Keratinocyte (primary cell): ENCODE data around the gene OBSCN. TPM values are rescaled to one million over a fixed set of nuclear protein-coding genes. Genes with fewer than 3 reads are reported as not detected.

Experiments
- DNase-seq: peaks from one replicate; pipeline ENCODE4 v3.0.0-alpha.2; 2011; ENCODE audit warnings: low read depth, missing footprints, low spot score
- FAIRE-seq: peaks from 2 replicates; lab custom pipeline; 2011; peaks lifted over from hg19 to GRCh38; lab: Jason Lieb, UNC
- H2AFZ ChIP-seq: 2 replicates; pipeline ENCODE4 v1.6.0; 2012; ENCODE audit warnings: low read length, control low read depth, inconsistent platforms; ENCODE audit not compliant: control insufficient read depth
- H3K27ac ChIP-seq: 2 replicates; pipeline ENCODE4 v1.5.1; 2011; ENCODE audit warnings: low read length; ENCODE audit not compliant: control insufficient read depth, insufficient read depth
- H3K27me3 ChIP-seq: 3 replicates; pipeline ENCODE4 v1.6.0; 2011; ENCODE audit warnings: low read length; ENCODE audit not compliant: control insufficient read depth, insufficient read depth; ENCODE audit errors: extremely low read depth
- H3K36me3 ChIP-seq, 2 experiments: 2 replicates in 1 of 2; 3 replicates in 1 of 2; pipeline ENCODE4 v1.5.1; 2011; ENCODE audit warnings: low read length in 2 of 2, mild to moderate bottlenecking in 1 of 2; ENCODE audit not compliant: control insufficient read depth in 2 of 2, insufficient read depth in 2 of 2; ENCODE audit errors: extremely low read depth in 1 of 2
- H3K4me1 ChIP-seq: 3 replicates; pipeline ENCODE4 v1.5.1; 2011; ENCODE audit warnings: low read length; ENCODE audit not compliant: control insufficient read depth, insufficient read depth; ENCODE audit errors: extremely low read depth
- H3K4me2 ChIP-seq: 3 replicates; pipeline ENCODE4 v1.6.0; 2011; ENCODE audit warnings: low read depth, low read length; ENCODE audit not compliant: control insufficient read depth, insufficient read depth; ENCODE audit errors: extremely low read depth
- H3K4me3 ChIP-seq, 3 experiments: fragments of 200-600 bp in 1 of 3; sonication (generic) in 1 of 3; 2 replicates in 2 of 3; 3 replicates in 1 of 3; pipeline ENCODE4 v1.5.1; 2011 to 2016; ENCODE audit warnings: low read length in 3 of 3, mild to moderate bottlenecking in 3 of 3, control low read depth in 2 of 3, inconsistent platforms in 1 of 3, low read depth in 1 of 3, mixed read lengths in 1 of 3, mixed run types in 1 of 3, moderate library complexity in 1 of 3; ENCODE audit not compliant: control insufficient read depth in 2 of 3, insufficient read depth in 2 of 3; ENCODE audit errors: extremely low read depth in 1 of 3
- H3K79me2 ChIP-seq: 2 replicates; pipeline ENCODE4 v1.6.0; 2012; ENCODE audit warnings: low read length; ENCODE audit not compliant: control insufficient read depth, insufficient read depth
- H3K9ac ChIP-seq: 3 replicates; pipeline ENCODE4 v1.6.0; 2011; ENCODE audit warnings: low read length; ENCODE audit not compliant: control insufficient read depth, insufficient read depth; ENCODE audit errors: extremely low read depth
- H3K9me1 ChIP-seq: 3 replicates; pipeline ENCODE4 v1.6.0; 2011; ENCODE audit warnings: low read length; ENCODE audit not compliant: control insufficient read depth, insufficient read depth; ENCODE audit errors: extremely low read depth
- H3K9me3 ChIP-seq: 2 replicates; pipeline ENCODE4 v1.5.1; 2012; ENCODE audit warnings: low read depth, low read length; ENCODE audit not compliant: control insufficient read depth
- H4K20me1 ChIP-seq: 3 replicates; pipeline ENCODE4 v1.6.0; 2011; ENCODE audit warnings: low read length; ENCODE audit not compliant: control insufficient read depth, insufficient read depth; ENCODE audit errors: extremely low read depth
- CTCF ChIP-seq, 3 experiments: IDR thresholded peaks in 1 of 3; conservative IDR thresholded peaks in 1 of 3; optimal IDR thresholded peaks in 1 of 3; 2 replicates in 2 of 3; 3 replicates in 1 of 3; pipeline versions ENCODE3 to v1.5.1; 2011; ENCODE audit warnings: low read length in 3 of 3, mild to moderate bottlenecking in 3 of 3, moderate library complexity in 2 of 3, control low read depth in 1 of 3, inconsistent platforms in 1 of 3; ENCODE audit not compliant: insufficient read depth in 2 of 3; ENCODE audit errors: extremely low read depth in 1 of 3
- EZH2 ChIP-seq: IDR thresholded peaks from one replicate; pipeline ENCODE4 v1.6.1; 2012; ENCODE audit warnings: inconsistent platforms, mild to moderate bottlenecking, low read length, moderate library complexity
- dilution Hi-C: fragments of 300-500 bp; cut with MboI; formaldehyde crosslinking; loops from one replicate; pipeline ENCODE4 v1.7.0; 2020; ENCODE audit warnings: low sequenced_read_pairs; ENCODE audit not compliant: extremely low pct_ligation_motif_present
- polyA plus RNA-seq, 5 experiments: library from polyadenylated mRNA; depleted of rRNA in 3 of 5; stranded (reverse) in 3 of 5; stranded (forward) in 1 of 5; unstranded in 1 of 5; fragments of >200 nt; gene quantifications; 1 replicate in 1 of 5; 2 replicates in 3 of 5; 3 replicates in 1 of 5; pipeline versions ENCODE4 v1.2.1 to v1.2.3, GENCODE V29; 2011 to 2012; ENCODE audit warnings: missing spikeins in 2 of 5, low read depth in 1 of 5, low replicate concordance in 1 of 5

OBSCN gene
- polyA plus RNA-seq, 1 donor (not counting 4 experiments of a cell fraction or from before 2014, with no cell fraction given): 1.8 TPM

GRCh38 chr1:228261706-228262105, 53.9 kb downstream of the OBSCN start:
- Histone ChIP-seq H3K9me3 (no peaks in the 10 kb centered on the region), H3K4me3 (no peak overlapping the region), H3K9me1 (no peaks in the 10 kb centered on the region), H3K27me3 (no peaks in the 10 kb centered on the region), H3K9ac (no peak overlapping the region), H3K4me2 (no peak overlapping the region), H3K36me3 (no peaks in the 10 kb centered on the region), H4K20me1 (no peaks in the 10 kb centered on the region), H3K4me1 (no peaks in the 10 kb centered on the region), H3K27ac (no peak overlapping the region), H3K79me2 (no peaks in the 10 kb centered on the region), H2AFZ (no peak overlapping the region)
- dilution Hi-C loops: no loop called here
- no peak for FAIRE-seq
- TF ChIP-seq EZH2 (no peak), CTCF (optimal IDR thresholded peaks at IDR 0.05 in 1 of 3, IDR thresholded peaks at IDR 0.05 in 1 of 3, conservative IDR thresholded peaks at IDR 0.05 in 1 of 3; ENCODE audit: extremely low read depth in 1 of 3, insufficient read depth in 2 of 3, low read length in 3 of 3) (no peak)
- DNase-seq: no peak

- H3K36me3 ChIP-seq: no peaks in the 10 kb centered on the region
- H2AFZ ChIP-seq: no peak overlapping the region
- H4K20me1 ChIP-seq: no peaks in the 10 kb centered on the region
- no peaks in the 10 kb centered on the region for H3K27me3 ChIP-seq
- FAIRE-seq (no peak), DNase-seq (no peak)
- H3K4me1 ChIP-seq: no peaks in the 10 kb centered on the region
- no peak overlapping the region for H3K27ac ChIP-seq
- no peaks in the 10 kb centered on the region for H3K79me2 ChIP-seq
- TF ChIP-seq CTCF (optimal IDR thresholded peaks at IDR 0.05 in 1 of 3, IDR thresholded peaks at IDR 0.05 in 1 of 3, conservative IDR thresholded peaks at IDR 0.05 in 1 of 3; ENCODE audit: extremely low read depth in 1 of 3, insufficient read depth in 2 of 3, low read length in 3 of 3): no peak
- TF ChIP-seq EZH2: no peak
- no peak overlapping the region for H3K4me2 ChIP-seq
- H3K4me3 ChIP-seq: no peak overlapping the region
- no peaks in the 10 kb centered on the region for H3K9me1 ChIP-seq
- no peak overlapping the region for H3K9ac ChIP-seq
- dilution Hi-C loops: no loop called here
- H3K9me3 ChIP-seq: no peaks in the 10 kb centered on the region
Measured at GRCh38 chr1:228262475-228262874, 54.6 kb downstream of the OBSCN start.
